Measurements from ENCODE around the gene SCMH1.

Gene SCMH1

DNA sequence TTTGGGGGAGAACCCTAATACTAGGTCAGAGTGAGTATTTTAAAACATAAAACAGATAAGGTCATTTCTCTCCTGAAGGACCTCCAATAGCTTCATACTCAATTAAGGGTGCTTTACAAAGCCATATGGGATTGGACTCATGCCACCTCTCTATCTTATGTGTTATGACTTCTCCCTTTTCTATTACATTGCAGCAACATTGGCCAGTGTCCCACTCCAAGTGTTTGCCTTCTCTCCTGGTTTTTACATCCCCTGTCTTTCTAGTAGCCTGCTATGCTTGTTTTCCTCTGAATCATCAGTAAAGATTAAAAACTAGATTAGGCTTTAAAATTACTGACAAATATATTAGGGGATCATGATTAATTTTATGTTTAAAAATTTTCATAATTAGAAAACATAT lies 66.6 kb downstream of the SCMH1 start:
- TF ChIP-seq NFIC (IDR thresholded peaks at IDR 0.05) (no peak), EP300 (IDR thresholded peaks at IDR 0.05; ENCODE audit: borderline replicate concordance) (no peak)
- TF ChIP-seq, protein P1, sequence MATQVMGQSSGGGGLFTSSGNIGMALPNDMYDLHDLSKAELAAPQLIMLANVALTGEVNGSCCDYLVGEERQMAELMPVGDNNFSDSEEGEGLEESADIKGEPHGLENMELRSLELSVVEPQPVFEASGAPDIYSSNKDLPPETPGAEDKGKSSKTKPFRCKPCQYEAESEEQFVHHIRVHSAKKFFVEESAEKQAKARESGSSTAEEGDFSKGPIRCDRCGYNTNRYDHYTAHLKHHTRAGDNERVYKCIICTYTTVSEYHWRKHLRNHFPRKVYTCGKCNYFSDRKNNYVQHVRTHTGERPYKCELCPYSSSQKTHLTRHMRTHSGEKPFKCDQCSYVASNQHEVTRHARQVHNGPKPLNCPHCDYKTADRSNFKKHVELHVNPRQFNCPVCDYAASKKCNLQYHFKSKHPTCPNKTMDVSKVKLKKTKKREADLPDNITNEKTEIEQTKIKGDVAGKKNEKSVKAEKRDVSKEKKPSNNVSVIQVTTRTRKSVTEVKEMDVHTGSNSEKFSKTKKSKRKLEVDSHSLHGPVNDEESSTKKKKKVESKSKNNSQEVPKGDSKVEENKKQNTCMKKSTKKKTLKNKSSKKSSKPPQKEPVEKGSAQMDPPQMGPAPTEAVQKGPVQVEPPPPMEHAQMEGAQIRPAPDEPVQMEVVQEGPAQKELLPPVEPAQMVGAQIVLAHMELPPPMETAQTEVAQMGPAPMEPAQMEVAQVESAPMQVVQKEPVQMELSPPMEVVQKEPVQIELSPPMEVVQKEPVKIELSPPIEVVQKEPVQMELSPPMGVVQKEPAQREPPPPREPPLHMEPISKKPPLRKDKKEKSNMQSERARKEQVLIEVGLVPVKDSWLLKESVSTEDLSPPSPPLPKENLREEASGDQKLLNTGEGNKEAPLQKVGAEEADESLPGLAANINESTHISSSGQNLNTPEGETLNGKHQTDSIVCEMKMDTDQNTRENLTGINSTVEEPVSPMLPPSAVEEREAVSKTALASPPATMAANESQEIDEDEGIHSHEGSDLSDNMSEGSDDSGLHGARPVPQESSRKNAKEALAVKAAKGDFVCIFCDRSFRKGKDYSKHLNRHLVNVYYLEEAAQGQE (IDR thresholded peaks at IDR 0.05; ENCODE audit: low read depth), result no peak

DNA sequence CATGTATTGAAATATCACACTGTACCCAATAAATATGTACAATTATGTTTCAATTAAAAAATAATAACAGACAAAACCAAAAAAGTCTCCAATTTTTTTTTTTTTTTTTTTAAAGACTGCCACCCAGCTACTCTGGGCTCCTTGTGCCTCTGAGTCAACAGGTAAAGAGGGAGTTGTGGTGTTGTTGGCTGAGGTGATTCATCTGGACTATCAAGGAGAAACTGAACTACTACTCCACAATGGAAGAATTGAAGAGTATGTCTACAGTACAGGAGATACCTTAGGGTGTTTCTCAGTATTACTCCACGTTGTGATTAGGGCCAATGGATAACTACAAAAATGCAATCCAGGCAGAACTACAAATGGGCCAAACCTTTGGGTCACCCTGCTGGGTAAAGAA lies 67.9 kb downstream of the SCMH1 start:
- TF ChIP-seq TEAD4 (IDR thresholded peaks at IDR 0.05) (no peak), ZBTB7A (IDR thresholded peaks at IDR 0.05; ENCODE audit: low read depth) (no peak), CREB1 (IDR thresholded peaks at IDR 0.05; ENCODE audit: low read depth) (no peak), YY1 (IDR thresholded peaks at IDR 0.05; ENCODE audit: low read depth) (no peak), RAD21 (IDR thresholded peaks at IDR 0.05; ENCODE audit: low read depth) (no peak), CEBPB (IDR thresholded peaks at IDR 0.05) (no peak), TAF1 (IDR thresholded peaks at IDR 0.05; ENCODE audit: low read depth) (no peak), EGR1 (IDR thresholded peaks at IDR 0.05) (no peak), NFIC (IDR thresholded peaks at IDR 0.05) (no peak), TCF12 (IDR thresholded peaks at IDR 0.05; ENCODE audit: low read depth) (no peak), EP300 (IDR thresholded peaks at IDR 0.05; ENCODE audit: borderline replicate concordance) (no peak), FOXM1 (IDR thresholded peaks at IDR 0.05; ENCODE audit: borderline replicate concordance, low read depth) (no peak)
- TF ChIP-seq, protein P2, sequence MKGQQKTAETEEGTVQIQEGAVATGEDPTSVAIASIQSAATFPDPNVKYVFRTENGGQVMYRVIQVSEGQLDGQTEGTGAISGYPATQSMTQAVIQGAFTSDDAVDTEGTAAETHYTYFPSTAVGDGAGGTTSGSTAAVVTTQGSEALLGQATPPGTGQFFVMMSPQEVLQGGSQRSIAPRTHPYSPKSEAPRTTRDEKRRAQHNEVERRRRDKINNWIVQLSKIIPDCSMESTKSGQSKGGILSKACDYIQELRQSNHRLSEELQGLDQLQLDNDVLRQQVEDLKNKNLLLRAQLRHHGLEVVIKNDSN (IDR thresholded peaks at IDR 0.05), result no peak
- TF ChIP-seq, protein P3, sequence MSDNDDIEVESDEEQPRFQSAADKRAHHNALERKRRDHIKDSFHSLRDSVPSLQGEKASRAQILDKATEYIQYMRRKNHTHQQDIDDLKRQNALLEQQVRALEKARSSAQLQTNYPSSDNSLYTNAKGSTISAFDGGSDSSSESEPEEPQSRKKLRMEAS (IDR thresholded peaks at IDR 0.05), result no peak
- TF ChIP-seq, protein P1 (IDR thresholded peaks at IDR 0.05; ENCODE audit: low read depth), result no peak

DNA sequence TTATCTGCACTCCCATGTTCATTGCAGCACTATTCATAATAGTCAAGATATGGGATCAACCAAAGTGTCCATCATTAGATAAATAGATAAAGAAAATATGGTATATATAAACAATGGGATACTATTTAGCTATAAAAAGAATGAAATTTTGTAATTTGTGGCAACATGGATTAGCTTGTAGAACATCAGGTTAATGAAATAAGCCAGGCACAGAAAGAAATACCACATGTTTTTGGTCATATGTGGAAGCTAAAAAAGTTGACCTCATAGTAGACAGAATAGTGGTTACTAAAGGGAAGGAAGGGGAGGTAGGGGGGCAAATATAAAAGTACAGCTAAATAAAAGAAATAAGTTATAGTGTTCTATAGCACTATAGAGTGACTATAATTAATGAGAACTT lies 68.5 kb downstream of the SCMH1 start:
- TF ChIP-seq RAD21 (IDR thresholded peaks at IDR 0.05; ENCODE audit: low read depth), result no peak
- no peak for TF ChIP-seq EP300 (IDR thresholded peaks at IDR 0.05; ENCODE audit: borderline replicate concordance)
- TF ChIP-seq TAF1 (IDR thresholded peaks at IDR 0.05; ENCODE audit: low read depth), result no peak
- no peak for TF ChIP-seq CEBPB (IDR thresholded peaks at IDR 0.05)
- TF ChIP-seq TEAD4 (IDR thresholded peaks at IDR 0.05), result no peak
- no peak for TF ChIP-seq CREB1 (IDR thresholded peaks at IDR 0.05; ENCODE audit: low read depth)
- TF ChIP-seq YY1 (IDR thresholded peaks at IDR 0.05; ENCODE audit: low read depth), result no peak
- no peak for TF ChIP-seq FOXM1 (IDR thresholded peaks at IDR 0.05; ENCODE audit: borderline replicate concordance, low read depth)
- no peak for TF ChIP-seq ZBTB7A (IDR thresholded peaks at IDR 0.05; ENCODE audit: low read depth)
- TF ChIP-seq, protein P1 (IDR thresholded peaks at IDR 0.05; ENCODE audit: low read depth), result no peak
- TF ChIP-seq NFIC (IDR thresholded peaks at IDR 0.05), result no peak

DNA sequence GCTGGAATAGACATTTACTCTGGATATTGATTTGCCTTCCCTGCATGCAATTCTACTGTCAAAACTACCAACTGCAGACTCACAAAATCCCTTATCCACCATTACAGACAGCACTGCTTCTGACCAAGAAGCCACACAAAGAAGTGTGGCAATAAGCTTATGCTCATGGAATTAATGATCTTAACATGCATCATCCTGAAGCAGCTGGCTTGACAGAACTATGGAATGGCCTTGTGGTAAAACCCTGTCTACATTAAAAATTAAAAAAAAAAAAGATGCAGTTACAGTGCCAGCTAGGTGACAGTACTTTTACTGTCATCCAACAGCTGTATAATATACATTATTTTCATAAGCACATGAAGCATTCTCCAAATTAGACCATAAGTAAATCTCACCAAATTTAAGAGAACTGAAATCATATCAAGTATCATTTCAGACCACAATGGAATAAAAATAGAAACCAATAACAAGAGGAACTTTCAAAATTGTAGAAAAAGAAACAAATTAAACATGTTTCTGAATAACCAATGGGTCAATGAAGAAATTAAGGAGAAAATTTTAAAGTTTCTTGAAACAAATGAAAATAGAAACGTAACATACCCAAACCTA lies 70.7 kb downstream of the SCMH1 start:
- no peak for TF ChIP-seq TEAD4 (IDR thresholded peaks at IDR 0.05)
- TF ChIP-seq, protein P1 (IDR thresholded peaks at IDR 0.05; ENCODE audit: low read depth), result no peak
- no peak for TF ChIP-seq EGR1 (IDR thresholded peaks at IDR 0.05)
- TF ChIP-seq EP300 (IDR thresholded peaks at IDR 0.05; ENCODE audit: borderline replicate concordance), result no peak
- no peak for TF ChIP-seq CEBPB (IDR thresholded peaks at IDR 0.05)
- TF ChIP-seq ZBTB7A (IDR thresholded peaks at IDR 0.05; ENCODE audit: low read depth), result no peak
- no peak for TF ChIP-seq TAF1 (IDR thresholded peaks at IDR 0.05; ENCODE audit: low read depth)
- no peak for TF ChIP-seq TCF12 (IDR thresholded peaks at IDR 0.05; ENCODE audit: low read depth)
- TF ChIP-seq, protein P2 (IDR thresholded peaks at IDR 0.05), result no peak
- TF ChIP-seq NFIC (IDR thresholded peaks at IDR 0.05), result no peak
- no peak for TF ChIP-seq RAD21 (IDR thresholded peaks at IDR 0.05; ENCODE audit: low read depth)
- TF ChIP-seq CREB1 (IDR thresholded peaks at IDR 0.05; ENCODE audit: low read depth), result no peak
- no peak for TF ChIP-seq FOXM1 (IDR thresholded peaks at IDR 0.05; ENCODE audit: borderline replicate concordance, low read depth)
- no peak for TF ChIP-seq YY1 (IDR thresholded peaks at IDR 0.05; ENCODE audit: low read depth)
- TF ChIP-seq, protein P3 (IDR thresholded peaks at IDR 0.05), result no peak
